GDM1 (cell line): ENCODE measurements around the gene ARAP1.

Experiments
- DNase-seq: peaks from one replicate; lab custom pipeline; 2025; lab: John Stamatoyannopoulos, UW

Gene ARAP1

GRCh38 chr11:72705442-72706365, 46.5 kb downstream of the ARAP1 start:
- no peak for DNase-seq

GRCh38 chr11:72704783-72705265, 47.4 kb downstream of the ARAP1 start:
- no peak for DNase-seq

GRCh38 chr11:72704028-72704782, 48.0 kb downstream of the ARAP1 start:
- no peak for DNase-seq

- no peak for DNase-seq
These were observed 48.8 kb downstream of the ARAP1 start for GRCh38 chr11:72703267-72704008.

DNA sequence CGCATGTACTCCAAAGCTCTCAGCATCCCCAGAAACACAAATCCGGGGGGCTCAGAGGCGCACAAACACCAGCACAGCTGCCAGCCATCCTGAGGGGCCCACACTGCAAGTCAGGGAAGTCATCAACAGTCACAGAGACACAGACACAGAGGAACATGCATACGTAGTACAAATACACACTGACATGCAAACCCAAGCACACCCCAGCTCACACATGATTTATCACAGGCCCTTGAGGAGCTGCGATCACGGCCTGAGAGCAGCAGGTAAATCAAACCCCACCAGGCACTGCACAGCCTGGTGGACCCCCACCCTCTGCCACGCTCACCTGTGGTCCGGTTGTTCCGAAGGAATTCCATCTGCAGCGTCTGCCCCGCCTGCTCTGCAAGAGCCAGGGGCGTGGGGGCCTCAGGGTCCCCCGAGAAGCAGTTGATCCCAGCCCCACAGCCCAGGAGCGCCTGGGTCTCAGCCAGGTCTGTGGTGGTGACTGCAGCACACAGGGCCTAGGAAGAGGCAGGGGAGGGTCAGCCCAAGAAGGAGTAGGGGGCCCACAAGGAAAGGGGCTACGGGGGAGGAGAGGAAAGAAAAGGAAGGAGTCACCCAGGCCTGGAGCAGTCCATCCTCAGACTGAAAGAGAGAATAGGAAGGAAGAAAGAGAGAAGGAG, 49.5 kb downstream of the ARAP1 start:
- no peak for DNase-seq

- no peak for DNase-seq
These were observed 50.1 kb downstream of the ARAP1 start for GRCh38 chr11:72702096-72702495.

- DNase-seq: no peak
These were observed 50.7 kb downstream of the ARAP1 start for GRCh38 chr11:72701466-72701865.

DNA sequence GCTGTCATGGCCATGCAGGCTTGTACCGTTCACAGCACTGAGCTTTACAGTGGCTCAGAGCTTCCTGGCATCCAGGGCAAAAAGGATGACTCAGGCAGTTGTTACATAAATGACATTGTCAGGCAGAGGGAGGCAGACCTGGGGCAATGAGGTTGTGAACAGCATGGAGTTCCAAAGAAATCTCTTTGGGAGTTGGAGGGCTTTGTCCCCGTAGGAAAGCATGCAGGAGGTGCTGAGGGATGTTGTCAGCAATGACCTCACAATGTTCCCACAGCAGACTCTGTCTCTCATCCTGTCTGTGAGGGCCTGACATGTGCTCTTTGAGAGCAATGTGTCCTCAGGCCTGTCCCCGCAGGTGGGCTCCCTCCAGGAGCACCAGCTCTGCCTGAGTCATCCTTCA, 52.1 kb downstream of the ARAP1 start:
- DNase-seq: no peak

DNA sequence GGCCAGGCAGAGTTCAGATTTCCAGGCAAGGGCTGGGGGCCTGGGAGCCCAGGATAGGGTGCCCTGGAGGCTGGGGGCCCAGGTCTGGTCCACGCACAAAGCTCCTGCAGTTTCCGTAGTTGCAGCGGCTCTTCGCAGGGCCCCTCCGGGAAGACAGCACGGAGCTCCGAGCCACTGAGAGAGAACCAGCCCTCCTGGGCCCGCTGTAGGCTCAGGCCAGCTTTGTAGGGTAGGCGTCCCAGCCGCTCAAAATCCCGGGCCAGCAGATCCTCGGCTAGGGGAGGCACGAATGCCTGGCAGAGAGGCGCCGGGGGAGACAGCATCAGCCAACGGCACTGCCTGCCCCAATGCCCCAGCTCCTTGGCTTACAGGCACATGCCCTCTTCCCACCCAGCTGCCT, 54.4 kb downstream of the ARAP1 start:
- no peak for DNase-seq

DNA sequence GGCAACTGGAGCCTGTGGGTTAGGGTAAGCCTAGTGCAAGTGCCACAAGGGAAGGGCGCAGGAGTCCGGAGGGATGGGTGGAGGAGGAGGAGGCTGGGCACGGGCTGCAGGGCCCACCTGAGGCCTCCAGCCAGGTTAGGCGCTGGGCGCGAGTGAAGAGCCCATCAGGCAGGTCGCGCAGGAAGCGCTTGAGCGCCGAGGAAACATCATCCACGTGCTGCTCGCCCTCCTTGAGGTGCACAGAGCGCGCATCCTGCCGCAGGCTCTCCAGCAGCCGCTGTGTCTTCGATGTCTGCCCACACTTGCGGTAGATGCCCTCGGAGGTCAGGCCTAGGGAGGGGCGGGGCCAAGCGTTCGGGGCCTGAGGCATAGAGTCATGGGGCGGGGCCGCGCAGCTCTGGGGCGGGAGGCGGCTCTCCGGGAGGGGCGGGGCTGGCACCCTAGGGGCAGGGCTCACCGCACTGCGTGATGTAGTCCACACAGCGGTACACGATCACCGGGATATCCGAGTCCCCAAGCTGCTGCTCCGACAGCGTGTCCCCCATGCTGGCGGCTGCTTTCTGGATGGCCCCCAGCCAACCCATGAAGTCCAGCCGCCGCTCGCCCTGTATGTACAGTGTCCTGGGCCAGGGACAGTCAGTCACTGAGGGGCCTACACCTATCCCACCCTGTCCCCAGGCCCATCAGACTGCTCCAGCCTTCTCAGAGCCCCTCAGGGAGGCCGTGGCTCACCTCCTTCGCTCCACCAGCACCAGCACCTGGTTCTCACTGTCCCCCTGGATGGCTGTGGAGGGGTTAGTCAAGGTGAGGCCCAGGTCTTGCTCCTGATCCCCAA, 55.1 kb downstream of the ARAP1 start:
- DNase-seq: no peak

GRCh38 chr11:72695354-72695753, 56.9 kb downstream of the ARAP1 start:
- DNase-seq: no peak

DNA sequence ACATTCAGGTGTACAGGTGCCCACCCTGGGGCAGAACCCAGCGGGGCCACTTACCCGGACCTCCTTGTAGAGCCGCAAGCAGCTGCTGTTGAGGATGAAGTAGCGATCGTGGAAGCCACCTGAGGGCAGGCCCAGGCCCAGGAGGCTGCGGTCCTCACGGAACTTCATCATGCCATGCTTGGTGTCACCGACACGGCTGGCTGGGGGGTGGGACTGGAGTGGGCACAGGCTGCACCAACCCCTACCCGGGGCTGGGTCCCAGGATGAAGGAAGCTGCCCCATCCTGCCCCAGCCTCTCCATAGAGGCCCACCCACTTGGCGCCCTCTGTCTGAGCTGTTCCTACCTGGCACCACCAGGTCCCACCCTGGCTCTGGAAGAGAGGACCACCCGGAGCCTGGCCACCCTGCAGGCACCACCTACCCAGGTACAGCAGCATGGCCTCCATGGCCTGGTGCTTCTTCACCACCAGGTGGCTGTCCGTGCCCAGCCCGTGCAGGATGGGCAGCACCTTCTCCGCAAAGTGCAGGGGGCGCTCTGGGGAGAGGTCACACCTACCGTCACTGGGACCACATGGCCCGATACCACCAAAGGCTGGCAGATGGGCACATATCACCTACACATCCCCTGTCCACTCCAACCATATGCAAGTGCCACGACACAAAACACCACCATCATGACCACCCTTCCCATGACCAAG, 58.8 kb downstream of the ARAP1 start:
- no peak for DNase-seq

GRCh38 chr11:72692498-72693237, 59.5 kb downstream of the ARAP1 start:
- no peak for DNase-seq

- no peak for DNase-seq
These were observed 62.0 kb downstream of the ARAP1 start for GRCh38 chr11:72690166-72690565.

DNA sequence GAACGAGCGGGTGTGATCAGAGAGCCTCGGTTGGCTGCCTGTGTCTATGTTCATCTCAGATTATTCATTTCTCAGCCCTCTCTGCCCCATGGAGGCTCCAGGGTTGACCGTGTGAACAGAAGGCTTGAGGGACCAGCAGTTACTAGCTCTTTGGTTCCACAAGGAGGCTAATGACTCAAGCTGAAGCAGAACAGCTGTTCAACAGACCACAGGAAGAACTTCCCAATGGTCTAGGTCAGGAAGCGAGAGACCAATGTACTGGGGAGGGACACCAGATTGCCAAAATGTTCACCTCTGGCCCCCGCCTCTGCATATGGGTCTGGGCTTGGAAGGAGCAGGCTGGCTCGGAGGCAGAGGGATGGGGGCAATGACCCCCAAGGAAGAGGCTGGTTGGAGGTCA, 63.3 kb downstream of the ARAP1 start:
- no peak for DNase-seq

DNA sequence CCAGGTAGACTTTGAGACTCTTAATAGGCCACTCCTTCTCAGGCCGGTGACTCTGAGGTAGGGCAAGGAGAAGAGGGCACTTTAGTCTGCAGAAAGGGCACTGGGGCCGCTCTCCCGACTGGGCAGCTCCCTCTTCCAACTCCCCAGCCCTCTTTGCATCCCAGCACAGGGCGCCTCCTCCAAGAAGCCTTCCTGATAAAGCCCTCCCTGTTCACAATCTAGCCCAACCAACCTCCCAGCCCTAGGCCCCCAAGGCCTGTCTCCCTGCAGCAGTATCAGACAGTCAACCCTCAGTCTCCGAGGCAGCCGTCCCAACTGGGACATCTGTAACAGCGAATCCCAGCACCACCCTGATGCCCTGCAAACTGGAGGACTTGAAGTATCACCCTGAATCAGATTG, 63.7 kb downstream of the ARAP1 start:
- no peak for DNase-seq

DNA sequence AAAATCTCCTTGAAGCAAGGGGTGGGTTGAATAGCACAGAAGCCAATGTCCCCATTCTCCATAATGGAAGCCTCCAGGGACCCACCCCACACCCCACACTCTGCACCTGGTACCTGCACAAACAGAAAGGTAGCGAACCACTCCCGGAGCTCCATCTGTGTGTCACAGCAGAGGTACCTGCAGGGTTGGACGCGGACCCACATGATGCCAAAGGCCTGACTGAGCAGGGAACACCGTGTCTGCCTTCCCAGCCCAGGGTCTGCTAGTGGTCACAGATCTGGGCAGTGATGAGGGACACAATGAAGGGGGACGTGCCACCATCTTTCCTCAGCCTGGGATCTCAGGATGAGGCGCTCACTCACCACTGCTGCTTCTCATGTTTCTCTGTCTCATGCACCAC, 64.9 kb downstream of the ARAP1 start:
- no peak for DNase-seq

DNA sequence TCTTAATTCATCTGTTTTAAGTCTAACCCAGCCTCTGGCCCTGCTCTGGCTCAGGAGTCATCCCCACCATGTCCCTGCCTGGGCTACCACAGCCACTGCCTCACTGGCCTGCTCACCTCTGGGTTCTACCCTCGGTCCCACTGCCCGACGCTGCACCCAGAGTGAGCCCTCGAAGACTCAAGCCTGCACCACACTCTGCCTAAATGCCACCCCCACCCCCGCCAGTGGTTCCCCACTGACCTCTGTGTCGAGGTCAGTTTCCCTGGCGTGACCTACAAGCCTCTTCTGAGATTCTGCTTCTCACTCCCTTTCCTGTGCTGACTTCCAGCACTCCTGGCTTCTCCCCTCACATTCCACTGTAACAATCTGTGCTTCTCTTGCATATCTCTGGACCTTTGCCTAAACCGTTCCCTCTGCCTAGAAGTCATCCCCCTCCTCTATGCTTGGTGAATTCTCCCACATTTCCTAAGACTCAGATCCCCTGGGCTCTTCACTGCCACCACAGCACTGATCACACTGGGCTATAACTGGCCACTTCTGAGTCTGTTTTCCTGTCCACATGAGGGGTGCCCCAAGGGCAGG, 65.5 kb downstream of the ARAP1 start:
- DNase-seq: no peak
